Measurements from ENCODE around the gene MAPK1.
A peak's percentile ranks its signal among the peaks of the same experiment; 100 is the strongest.
"Not testable (repeated sequence)": the region's sequence is repeated elsewhere in the genome, so short reads cannot be mapped to it uniquely, and the experiment has no call there.

MAPK1 gene

DNA sequence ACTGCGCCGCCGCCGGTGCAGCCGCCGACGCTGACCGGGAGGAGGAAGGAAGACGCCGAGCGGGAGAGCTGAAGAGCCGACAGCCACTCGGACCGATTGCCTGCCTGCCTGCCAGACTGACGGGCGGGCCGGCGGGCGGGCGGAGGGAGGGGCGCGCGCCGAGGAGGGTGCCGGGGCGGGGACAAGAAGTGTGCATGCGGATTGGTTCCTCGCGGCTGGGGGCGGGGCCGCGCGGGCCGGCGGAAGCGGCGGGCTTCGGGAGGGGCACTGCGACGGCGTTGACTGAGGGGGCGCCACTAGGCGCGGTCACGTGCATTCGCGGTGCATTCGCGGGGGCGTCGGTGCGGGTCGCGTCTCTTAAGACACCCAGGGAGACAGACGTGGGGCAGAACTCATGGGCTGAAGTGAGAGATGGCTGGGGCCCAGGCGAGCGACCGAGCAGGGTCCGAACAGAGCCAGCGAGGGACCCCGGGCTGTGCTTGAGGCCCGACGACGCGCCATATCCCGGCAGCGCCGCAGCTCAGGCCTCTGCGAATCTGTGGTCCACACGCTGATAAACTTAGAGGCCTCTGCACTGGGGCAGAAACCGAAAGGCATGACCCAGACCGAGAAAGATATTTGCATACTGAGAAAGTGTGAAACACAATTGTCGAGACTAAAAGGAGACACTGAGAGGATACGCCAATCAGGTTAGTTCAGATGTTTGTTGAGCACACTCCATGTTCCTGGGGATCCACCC lies at the start of gene MAPK1:
TSS of gene MAPK1 (minus strand) at position 118 of the 739 bp plus-strand sequence. CDS start 205 bp downstream, outside the sequence.
- peak; percentile 96 for DNase-seq

DNA sequence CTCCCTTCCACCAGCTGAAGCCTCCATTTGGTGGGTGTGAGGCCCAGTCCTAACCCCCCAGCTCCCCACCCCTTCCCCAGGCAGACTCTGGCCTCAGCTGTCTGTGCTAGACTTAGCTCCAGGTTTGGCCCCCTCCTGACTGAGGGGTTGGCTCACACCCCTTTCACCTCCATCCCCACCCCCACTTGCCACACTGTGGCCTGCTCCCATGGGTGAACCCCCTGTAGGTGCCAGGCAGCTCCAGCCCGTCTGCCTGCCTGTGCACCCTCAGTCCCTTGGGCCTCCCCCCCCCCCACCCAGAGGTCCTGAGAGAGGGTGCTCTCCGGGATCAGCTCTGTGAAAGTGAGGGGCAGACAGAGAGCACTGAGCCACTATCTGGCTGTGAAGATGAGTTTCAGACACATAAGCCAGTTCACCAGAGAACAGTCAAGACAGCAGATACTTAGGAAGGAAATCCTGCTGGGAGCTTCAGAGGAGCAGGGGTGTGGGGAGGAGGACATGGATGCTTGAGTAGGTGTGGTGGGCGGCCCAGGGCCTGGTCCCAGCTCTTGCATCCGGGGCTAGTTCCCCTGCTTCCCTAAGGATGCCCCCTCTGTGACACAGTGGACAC lies 49.0 kb upstream of the MAPK1 start:
- no peak for DNase-seq

DNA sequence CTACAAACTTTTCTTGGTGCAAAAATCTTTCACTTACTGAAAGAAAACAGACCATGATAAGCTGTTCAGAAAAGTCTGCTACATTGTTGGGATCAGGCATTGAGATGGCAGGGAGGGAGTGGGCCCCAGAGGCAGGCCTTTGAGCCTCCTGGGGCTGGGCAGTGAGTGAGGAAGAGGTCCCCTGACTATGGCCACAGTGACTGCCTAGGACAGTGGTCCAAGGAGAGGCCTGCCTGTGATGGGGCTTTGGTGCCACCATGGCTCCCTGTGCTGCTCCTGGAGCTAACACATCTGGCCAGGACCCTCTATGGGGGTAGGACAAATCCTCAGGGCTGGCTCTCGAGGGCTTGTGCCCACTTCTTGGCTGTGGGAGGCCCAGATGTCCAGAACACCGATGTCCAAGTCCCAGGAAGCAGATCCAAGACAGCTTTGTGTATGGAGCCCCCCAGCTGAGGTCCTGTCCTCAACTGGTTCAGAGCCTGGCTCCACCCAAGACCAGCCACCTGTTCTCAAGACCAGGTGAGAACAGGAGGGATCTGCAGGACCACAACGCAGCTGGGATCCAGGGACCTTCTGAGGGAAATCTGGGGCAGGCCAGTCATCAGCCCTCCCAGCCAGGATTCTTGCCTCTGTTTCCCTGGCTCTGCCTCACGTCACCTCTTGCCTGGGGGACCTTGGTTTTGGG lies 48.3 kb upstream of the MAPK1 start:
- no peak for DNase-seq

DNA sequence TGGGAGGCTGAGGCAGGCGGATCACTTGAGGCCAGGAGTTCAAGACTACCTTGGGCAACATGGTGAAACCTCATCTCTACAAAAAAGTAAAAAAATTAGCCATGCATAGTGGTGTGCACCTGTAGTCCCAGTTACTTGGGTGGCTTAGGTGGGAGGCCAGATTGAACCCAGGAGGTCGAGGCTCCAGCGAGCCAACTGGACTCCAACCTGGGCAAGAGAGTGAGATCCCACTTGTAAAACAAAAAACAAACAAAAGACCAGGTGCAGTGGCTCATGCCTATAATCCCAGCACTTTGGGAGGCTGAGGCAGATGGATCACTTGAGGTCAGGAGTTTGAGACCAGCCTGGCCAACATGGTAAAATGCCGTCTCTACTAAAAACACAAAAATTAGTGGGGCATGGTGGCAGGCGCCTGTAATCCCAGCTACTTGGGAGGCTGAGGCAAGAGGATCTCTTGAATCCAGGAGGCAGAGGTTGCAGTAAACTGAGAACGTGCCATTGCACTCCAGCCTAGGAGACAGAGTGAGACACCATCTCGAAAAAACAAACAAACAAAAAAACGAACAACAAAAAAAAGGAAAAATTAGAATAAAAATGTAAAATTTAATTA lies 46.7 kb upstream of the MAPK1 start:
- DNase-seq: not testable (repeated sequence)

DNA sequence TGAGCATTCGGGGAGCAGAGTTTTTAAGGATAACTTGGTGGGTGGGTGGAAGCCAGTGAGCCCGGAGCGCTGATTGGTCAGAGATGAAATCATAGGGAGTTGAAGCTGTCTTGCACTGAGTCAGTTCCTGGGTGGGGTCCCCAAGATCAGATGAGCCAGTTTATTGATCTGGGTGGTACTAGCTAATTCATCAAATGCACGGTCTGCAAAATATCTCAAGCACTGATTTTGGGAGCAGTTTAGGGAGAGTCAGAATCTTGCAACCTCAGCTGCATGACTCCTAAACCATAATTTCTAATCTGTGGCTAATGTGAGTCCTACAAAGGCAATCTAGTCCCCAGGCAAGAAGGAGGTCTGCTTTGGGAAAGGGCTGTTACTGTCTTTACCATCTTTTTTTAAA lies 42.9 kb upstream of the MAPK1 start:
- DNase-seq: not testable (repeated sequence)

DNA sequence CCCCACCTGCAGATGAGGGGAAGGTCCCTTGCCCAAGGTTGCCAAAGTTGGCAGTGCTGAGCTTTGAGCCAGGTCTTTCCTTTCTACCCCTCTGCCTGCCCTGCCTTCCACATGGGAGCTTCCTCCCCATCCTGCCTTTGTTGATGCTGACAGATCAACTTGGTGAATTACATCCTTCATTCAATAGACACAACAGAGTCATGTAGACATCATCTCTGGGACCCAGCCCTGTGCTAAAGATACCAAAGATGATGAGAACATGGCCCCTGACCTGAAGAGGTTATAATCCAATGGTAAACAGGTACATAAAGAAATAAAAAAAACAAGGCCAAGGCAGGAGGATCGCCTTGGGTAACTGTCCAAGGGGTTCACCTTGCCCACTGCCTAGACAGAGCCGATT lies 42.4 kb upstream of the MAPK1 start:
- no peak for DNase-seq

DNA sequence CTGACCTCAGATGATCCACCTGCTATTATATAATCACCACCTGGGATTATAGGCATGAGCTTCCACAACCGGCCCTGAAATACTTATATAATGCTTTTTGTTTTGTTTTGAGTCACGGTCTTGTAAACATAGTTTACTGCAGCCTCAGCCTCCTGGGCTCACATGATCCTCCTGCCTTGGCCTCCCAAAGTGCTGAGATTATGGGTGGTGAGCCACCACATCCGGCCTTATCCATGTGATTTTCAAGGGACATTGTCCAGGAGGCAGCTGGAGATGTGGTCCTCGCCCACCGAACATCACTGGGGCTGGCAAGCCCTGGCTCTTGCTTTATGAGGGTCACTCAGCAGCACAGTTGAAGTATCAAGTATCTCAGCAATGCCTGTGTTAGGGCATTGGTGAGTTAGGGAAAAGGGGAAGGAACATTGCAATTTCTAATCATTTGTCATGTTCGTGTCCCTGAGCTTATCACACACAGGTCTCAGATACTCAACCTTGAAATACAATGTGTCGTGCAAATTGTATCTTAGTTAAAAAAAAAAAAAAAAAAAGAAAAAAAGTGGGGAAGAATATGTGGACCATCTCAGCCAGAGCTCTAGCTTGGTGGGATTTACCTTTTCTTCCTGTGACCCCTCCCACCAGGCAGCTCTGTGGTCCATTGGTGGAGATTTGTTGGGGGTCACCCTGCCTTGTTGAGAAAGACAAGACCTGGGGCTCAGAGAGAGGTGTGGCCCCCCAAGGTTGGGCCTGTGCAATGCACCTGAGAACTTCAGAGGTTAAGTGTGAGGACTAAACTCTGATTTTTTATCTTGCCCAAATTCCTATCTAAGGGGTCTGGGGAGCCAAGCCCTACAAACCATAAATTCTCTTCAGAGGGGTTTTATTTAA lies 40.4 kb upstream of the MAPK1 start:
- DNase-seq: no peak

DNA sequence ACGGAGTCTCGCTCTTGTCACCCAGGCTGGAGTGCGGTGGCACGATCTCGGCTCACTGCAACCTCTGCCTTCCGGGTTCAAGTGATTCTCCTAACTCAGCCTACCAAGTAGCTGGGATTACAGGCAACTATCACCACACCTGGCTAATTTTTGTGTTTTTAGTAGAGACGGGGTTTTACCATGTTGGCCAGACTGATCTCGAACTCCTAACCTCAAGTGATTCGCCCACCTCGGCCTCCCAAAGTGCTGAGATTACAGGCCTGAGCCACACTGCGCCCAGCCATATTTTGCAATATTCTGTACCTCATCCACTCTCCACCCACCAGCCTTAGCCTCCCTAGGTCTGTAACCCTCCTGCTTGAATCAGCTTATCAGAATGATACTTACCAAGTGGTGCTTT lies 37.8 kb upstream of the MAPK1 start:
- DNase-seq: not testable (repeated sequence)

DNA sequence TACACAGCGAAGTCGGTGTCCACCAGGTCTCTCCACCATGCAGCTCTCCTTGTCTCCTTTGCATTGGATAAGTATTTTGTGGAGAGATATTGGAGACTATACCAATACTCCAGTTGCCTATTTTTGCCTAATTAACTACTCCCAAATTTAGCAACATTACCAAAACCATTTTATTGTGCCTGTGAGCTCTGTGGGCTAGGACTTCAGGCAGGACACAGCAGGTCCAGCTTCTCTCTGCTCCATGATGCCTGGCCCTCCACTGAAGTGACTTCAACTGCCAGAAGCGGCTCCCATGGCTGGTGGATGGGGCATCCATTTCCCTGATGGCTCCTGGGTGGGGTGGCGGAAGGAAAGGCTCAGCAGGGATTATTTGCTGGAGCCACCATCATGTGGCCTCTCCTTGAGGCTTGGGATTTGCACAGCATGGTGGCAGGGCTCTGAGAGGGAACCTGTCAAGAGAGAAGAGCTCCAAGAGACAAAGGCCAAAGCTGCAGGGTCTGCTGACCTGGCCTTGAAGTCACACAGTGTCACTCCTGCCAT lies 36.9 kb upstream of the MAPK1 start:
- DNase-seq: no peak

DNA sequence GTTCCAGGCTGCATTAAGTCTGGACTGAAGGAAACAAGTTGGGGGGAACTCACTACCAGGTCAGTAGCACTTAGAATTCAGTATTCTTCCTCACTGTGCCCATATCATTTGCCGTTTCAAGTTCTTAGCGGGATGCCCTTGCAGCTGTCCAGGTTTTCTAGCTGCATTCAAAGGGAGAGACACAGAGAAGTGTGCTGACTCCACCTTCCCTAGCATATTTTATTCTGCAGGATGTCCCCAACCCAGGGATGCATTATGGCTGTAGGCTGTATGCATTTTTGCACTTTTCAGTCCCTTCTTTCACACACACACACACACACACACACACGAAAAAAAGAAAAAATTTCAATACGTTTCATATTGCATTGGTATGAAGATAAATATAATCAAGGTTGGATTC lies 35.8 kb upstream of the MAPK1 start:
- DNase-seq: no peak

DNA sequence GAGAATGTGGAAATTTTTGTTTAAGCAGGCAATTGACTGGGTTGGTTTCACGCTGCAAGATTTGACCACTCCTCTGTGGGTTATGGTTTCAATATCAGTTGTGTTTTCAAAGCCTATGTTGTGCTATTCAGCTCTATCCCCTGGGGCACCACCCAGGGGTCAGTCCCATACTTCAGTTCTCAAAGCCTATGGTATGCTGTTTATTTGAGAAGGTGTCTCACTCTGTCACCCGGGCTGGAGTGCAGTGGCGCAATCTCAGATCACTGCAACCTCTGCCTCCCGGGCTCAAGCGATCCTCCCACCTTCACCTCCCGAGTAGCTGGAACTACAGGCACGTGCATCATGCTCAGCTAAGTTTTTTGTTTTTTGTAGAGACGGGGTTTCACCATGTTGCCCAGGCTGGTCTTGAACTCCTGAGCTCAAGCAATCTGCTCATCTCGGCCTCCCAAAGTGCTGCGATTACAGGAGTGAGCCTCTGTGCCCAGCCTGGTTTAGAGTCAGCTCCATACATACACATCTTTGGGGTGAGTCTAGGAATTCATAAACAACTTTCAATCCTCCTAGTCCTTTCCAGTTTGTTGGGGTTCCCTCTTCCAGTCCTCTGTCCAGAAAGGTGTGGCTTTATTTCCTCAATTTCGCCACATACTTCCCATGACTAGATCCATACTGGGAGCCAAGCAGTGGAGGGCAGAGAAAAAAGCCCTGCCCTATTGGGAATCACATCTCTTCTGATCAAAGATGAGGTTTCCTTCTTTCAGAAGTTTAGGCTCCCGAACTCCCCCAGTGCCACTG lies 35.0 kb upstream of the MAPK1 start:
- DNase-seq: no peak

DNA sequence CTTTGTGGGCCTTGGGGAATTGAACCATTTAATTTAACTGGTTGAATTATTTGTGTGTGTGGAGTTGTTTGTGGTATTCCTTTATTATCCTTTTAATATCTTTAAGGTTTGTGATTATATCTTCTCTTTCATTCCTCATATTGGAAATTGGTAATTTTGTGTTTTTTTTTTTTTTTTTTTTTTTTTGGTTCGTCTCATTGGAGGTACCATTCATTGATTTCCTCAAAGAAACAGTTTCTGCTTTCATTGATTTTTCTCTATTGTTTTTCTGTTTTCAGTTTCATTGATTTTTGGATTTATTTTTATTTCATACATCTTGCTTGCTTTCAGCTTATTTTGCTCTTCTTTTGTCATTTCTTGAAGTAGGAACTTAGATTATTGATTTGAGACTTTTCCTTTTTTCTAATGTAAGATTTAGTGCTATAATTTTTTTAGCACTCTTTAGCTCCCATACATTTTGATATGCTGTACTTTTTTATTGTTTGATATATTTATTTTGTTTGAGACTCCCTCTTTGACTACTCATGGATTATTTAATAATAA lies 31.0 kb upstream of the MAPK1 start:
- DNase-seq: no peak

DNA sequence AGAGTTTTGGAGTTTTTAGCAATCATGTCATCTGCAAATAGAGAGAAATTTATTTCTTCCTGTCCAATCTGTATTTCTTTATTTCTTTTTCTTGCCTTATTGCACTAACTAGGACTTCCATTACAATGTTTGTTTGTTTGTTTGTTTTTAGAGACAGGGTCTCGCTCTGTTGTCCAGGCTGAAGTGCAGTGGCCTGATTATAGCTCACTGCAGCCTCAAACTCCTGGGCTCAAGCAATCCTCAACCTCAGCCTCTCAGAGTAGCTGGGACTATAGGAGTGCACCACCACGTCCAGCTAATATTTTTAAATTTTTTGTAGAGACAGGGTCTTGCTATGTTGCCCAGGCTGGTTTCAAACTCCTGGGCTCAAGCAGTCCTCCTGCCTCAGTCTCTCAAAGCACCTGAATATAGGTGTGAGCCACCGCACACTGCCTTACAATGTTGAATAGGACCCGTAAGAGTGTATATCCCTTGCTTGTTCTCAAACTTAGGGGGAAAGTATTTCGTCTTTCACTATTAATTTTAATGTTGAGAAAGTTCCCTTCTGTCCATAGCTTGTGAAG lies 29.6 kb upstream of the MAPK1 start:
- no peak for DNase-seq

DNA sequence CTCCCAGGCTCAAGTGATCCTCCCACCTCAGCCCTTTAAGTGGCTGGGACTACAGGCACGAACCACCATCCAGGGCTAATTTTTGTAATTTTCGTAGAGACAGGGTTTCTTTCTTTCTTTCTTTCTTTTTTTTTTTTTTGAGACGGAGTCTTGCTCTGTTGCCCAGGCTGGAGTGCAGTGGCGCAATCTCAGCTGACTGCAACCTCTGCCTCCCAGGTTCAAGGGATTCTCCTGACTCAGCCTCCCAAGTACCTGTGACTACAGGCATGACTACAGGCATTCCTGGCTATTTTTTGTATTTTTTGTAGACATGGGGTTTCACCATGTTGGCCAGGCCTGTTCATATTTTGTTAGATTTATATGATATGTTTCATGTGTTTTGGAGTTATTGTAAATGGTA lies 28.8 kb upstream of the MAPK1 start:
- not testable (repeated sequence) for DNase-seq

DNA sequence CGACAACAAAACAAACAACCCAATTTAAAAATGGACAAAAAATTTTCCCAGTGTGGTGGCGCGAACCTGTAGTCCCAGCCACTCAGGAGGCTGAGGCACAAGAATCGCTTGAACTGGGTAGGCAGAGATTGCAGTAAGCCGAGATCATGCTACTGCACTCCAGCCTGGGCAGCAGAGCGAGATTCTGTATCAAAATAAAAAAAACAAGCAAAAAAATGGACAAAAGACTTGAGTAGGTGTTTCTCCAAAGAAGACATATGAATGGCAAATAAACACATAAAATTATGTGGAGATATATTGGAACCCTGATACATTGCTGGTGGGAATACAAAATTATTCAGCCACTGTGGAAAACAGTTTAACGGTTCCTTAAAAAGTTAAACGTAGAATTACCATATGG lies 27.4 kb upstream of the MAPK1 start:
- no peak for DNase-seq

DNA sequence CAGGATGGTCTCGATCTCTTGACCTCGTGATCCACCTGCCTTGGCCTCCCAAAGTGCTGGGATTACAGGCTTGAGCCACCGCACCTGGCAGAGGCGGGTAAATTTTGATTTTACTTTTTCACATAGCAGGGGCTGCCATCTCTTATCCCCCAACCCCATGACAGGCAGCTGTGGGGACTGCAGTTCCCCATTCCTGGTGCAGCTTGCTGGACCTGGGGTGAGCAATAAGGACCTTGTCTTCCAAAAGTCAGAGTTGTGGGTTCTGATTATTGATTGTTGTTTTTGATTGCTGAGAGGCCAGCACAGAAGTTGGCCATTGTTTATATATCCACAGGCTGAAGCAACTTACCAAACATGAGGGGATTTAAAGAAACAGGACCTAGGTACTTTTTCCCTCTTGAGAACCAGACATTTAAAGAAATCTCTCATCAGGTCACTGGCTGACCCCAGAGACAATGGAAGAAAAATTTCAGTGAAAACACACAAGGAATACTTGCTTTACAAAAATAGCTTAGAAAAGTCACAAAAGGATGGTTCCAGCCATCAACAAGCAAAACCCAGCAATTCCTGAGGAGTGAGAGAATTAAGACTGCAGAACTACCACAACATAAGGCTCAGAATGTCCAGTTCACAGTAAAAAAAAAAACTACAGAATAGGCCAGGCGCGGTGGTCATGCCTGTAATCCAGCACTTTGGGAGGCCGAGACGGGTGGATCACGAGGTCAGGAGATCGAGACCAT lies 22.0 kb upstream of the MAPK1 start:
- DNase-seq: no peak

DNA sequence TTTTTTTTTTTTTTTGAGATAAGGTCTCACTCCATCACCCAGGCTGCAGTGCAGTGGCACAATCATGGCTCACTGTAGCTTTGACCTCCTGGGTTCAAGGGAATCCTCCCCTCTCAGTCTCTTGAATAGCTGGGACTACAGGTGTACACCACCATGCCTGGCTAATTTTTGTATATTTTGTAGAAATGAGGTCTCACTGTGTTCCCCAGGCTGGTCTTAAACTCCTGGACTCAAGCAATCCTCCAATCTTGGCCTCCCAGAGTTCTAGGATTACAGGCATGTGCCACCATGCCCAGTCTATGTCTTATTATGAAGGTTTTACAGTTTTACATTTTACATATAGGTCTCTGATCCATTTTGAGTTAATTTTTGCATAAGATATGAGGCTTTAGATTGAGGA lies 20.4 kb upstream of the MAPK1 start:
- DNase-seq: no peak

DNA sequence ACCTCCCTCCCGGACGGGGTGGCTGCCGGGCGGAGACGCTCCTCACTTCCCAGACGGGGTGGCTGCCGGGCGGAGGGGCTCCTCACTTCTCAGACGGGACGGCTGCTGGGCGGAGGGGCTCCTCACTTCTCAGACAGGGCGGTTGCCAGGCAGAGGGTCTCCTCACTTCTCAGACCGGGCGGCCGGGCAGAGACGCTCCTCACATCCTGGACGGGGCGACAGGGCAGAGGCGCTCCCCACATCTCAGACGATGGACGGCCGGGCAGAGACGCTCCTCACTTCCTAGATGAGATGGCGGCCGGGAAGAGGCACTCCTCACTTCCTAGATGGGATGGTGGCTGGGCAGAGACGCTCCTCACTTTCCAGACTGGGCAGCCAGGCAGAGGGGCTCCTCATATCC lies 16.5 kb upstream of the MAPK1 start:
- not testable (repeated sequence) for DNase-seq

DNA sequence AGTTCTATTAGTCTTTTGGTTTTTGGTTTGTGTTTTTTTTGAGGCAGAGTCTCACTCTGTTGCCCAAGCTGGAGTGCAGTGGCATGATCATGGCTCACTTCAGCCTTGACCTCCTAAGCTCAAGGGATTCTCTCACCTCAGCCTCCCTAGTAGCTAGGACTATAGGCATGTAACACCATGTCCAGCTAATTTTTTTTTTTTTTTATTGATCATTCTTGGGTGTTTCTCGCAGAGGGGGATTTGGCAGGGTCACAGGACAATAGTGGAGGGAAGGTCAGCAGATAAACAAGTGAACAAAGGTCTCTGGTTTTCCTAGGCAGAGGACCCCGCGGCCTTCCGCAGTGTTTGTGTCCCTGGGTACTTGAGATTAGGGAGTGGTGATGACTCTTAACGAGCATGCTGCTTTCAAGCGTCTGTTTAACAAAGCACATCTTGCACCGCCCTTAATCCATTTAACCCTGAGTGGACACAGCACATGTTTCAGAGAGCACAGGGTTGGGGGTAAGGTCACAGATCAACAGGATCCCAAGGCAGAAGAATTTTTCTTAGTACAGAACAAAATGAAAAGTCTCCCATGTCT lies 15.4 kb upstream of the MAPK1 start:
- not testable (repeated sequence) for DNase-seq

All from hematopoietic multipotent progenitor cell treated with erythropoietin and hydrocortisone succinate and interleukin-3 and kit ligand, for 4 days (in vitro differentiated cells).